GM12801 (cell line): ENCODE measurements around the gene TMEM51.

Source experiments
- CTCF ChIP-seq: IDR thresholded peaks from one replicate; pipeline ENCODE4 v1.5.1; 2011; ENCODE audit warnings: control low read depth; ENCODE audit not compliant: insufficient read length; ENCODE audit errors: extremely low read depth

TMEM51 gene

GRCh38 chr1:15184436-15185241, 31.1 kb downstream of the TMEM51 start:
- TF ChIP-seq CTCF, result no peak

- no peak for TF ChIP-seq CTCF
Observed at GRCh38 chr1:15185617-15186016, 32.1 kb downstream of the TMEM51 start.

GRCh38 chr1:15186073-15186845, 32.7 kb downstream of the TMEM51 start:
- no peak for TF ChIP-seq CTCF

- no peak for TF ChIP-seq CTCF
Observed at GRCh38 chr1:15186846-15187151, 33.3 kb downstream of the TMEM51 start.

- TF ChIP-seq CTCF, result no peak
Observed at GRCh38 chr1:15187175-15188129, 33.9 kb downstream of the TMEM51 start.

GRCh38 chr1:15188130-15188524, 34.6 kb downstream of the TMEM51 start:
- TF ChIP-seq CTCF, result no peak

- no peak for TF ChIP-seq CTCF
Observed at GRCh38 chr1:15188678-15189077, 35.1 kb downstream of the TMEM51 start.
